GM21576 (cell line): Measurements from ENCODE around the gene ANP32A.
"Not testable (repeated sequence)": the region's sequence is repeated elsewhere in the genome, so short reads cannot be mapped to it uniquely, and the experiment has no call there.

Experiments
- ATAC-seq: cut with Tn5 transposase; IDR thresholded peaks from one replicate; pipeline ENCODE4 v1.9.1; 2021; ENCODE audit warnings: mild to moderate bottlenecking, moderate library complexity; ENCODE audit not compliant: unreplicated experiment

ANP32A gene

DNA sequence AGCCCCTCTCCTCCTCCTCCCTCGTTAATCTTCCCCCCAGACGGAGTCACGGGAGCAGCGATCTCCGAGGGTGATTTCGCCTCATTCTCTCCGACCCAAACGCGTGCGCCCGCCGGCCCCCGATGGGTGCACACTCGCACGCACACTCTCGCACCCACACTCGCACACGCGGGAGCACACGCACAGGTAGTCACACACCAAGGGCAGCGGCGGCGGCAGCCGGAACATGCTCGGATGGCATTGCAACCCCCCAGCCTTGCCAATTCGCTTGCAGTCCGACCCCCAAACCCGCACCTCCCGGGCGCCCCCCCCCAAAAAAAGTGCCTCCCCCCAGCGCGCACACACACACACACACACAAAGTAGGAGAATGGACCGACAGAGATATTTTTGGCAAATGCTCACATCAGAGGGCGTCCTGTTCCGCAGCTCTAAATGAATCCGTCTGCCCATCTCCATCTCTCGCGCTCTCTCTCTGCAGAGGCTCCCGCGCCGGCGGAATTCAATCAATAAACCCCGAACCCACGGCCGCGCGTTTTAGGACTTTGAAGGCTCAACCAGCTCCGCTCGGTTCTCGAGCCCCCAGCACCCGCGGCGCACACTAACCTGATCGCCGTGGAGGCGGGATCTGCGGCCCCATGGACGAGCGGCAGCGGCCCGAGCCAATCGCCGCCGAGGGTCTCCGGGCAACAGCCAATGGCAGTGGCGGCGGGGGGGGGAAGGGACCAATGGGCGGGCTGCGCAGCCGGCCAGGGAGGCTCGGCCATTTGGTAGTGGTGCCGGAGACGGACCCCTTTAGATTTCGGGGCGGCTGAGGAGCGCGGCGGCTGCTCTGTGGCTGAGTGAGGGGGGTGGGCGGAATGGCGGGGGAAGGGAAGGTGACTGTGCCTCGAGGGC lies at the start of gene ANP32A:
TSS of gene ANP32A (minus strand) at position 601 of the 895 bp plus-strand sequence. CDS start at position 457, 144 bp downstream.
- ATAC-seq: peak; percentile 59

DNA sequence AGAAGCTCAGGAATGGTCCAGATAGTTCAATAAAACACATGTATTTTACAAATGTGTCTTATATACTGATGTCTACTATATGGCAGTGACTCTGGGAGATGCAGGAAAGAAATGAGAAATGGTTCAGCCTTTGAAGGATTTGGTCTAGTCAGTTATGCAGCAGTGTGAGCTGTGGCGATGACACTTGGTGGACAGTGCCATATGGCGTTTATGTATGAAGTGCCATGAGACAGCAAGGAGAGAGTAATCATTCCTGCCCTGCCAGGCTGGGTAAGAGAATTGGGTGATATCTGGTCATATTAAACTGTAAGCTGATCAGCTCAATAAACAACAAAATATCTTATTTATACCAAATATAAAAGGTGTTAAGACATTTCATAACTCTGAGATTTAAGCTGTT lies 47.6 kb upstream of the ANP32A start:
- no peak for ATAC-seq

DNA sequence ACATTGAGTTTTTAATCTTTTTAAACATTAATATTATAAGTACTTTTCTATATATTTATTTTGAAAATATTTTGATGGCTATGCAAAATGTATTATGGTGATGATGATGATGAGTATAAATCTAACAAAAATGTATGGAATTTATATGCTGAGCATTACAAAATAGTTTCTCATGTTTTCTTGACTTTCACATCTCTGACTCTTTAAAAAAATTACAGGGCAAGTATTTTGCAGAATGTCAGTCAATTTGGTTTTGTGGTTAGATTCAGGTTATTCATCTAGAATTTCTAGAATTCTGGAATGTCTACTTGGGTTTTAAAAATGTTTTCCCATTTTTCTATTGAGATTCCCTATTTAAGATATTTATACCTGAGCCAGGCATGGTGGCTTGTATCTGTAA lies 41.7 kb upstream of the ANP32A start:
- no peak for ATAC-seq

DNA sequence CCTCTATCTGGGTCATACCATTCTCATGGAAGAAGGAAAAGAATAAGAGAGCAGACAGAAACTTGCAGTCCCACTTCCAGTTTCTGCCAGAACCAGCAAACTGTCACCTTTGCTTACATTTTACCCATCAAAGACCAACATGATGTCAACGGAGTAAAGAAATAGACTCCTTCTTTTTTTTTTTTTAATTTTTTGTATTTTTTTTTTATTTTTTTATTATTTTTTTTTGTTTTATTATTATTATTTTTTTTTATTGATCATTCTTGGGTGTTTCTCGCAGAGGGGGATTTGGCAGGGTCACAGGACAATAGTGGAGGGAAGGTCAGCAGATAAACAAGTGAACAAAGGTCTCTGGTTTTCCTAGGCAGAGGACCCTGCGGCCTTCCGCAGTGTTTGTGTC lies 38.0 kb upstream of the ANP32A start:
- not testable (repeated sequence) for ATAC-seq

DNA sequence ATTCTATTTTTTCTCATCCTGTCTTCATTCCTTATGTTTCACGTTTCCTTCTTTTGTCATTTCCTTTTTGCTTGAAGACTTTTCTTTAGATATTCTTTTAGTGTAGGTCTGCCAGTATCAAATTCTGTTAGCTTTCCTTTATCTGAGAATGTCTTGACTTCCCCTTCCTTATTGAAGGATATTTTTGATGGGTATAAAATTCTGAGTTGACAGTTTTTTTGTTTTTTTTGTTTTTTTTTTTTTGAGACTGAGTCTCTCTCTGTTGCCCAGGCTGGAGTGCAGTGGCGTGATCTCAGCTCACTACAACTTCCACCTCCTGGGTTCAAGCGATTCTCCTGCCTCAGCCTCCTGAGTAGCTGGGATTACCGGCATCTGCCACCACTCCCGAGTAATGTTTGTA lies 36.7 kb upstream of the ANP32A start:
- not testable (repeated sequence) for ATAC-seq

DNA sequence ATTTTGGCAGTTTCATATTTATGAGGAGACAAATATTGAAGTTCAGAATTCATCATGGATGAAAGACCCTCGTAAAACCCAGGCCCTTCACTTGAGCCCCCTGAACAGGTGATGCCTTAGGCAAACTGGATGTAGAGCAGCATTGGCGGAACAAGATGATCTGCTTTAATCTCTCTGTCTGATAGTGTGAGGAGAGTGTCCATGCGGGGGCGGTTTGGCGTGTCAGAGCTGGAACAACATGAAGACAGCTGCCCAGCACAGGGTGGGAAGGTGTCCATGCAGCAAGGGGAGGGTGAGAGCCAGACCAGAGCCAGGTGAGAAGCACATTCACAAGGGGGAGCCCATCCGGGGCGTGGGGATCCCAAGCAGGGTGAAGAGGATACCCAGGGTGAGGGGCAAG lies 31.8 kb upstream of the ANP32A start:
- no peak for ATAC-seq

DNA sequence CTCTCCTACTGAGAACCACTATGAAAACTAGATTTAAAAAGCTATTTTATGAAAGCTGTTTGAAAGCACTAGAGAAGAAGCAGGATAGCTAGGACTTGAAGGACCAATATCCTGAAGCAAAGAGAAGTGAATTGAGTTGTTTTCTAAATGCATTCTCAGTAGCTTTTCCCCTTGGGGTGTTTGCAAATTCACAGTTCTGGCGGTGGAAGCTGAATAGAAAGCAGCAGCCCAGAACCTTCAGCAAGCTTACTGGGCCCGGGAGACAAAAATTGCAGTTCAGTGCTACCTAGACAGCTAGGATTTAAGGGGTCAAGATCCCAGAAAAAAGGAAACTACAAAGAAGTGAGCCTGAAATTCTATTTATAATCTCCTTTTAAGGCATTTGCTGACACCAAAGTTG lies 31.3 kb upstream of the ANP32A start:
- ATAC-seq: no peak

DNA sequence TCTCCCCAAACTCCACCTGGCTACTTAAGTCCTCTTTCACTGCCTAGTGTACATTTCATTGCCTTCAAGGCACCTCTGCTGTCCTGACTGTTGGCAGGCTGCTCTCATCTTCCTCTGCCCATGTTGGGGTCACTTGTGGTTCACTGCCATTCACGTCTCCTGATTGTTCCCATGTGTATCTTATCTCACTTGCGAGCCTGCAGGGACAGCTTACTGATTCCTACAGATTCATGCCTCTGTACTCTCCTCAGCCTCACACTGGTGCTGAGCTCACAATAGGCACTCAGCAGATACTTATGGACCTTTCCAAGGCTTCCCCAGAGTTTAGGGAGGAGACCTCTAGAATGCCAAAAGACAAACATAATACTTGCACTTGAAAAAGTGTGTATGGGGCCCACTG lies 28.8 kb upstream of the ANP32A start:
- no peak for ATAC-seq

DNA sequence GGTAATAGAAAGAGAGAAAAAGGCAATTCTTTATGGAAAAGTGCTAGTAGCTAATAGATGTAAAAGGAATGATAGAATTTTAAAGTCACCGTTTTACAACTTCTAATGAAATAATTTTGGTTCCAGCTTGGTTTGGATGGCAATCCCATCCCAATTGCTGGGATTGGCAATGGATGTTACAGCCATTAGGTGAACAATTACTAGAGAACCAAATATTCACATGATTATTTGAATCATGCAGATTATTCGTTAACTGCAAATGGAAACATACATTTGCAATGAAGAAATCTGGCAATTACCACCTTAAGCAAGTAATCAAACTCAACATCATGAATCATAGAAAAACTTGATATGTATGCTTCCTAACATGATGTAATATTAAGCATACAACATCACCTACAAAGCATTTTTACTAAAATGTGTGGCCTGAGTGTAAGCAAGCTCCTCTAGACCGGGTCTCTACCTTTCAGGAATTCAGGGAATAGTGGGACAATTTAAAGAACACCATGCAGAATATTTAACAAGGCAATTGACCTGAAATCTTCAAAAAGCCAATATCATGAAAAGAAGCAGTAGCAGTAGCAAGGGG lies 26.2 kb upstream of the ANP32A start:
- ATAC-seq: no peak

DNA sequence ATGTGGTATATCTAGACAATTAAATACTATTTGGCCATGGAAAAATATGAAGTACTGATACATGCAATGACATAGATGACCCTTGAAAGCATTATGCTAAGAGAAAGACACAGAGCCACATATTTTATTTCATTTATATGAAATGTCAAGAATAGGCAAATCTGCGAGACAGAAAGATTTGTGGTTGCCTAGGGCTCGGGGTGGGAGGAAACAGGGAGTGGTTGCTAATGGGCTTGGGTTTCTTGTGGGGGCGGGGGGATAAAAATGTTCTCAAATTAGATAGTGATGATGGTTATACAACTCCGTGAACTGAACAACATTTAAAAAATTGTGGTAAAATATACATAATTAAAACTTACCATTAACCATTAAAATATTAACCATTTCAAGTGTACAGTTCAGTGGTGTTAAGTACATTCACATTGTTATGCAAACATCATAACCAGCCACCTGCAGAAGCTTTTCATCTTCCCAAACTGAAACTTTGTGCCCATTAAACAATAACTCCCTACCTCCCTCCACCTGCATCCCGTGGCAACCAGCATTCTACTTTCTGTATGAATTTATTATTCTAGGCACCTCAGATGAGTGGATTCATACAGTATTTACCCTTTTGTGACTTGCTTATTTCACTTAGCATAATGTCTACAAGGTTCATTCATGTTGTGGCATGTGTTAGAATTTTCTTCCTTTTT lies 24.3 kb upstream of the ANP32A start:
- ATAC-seq: no peak

DNA sequence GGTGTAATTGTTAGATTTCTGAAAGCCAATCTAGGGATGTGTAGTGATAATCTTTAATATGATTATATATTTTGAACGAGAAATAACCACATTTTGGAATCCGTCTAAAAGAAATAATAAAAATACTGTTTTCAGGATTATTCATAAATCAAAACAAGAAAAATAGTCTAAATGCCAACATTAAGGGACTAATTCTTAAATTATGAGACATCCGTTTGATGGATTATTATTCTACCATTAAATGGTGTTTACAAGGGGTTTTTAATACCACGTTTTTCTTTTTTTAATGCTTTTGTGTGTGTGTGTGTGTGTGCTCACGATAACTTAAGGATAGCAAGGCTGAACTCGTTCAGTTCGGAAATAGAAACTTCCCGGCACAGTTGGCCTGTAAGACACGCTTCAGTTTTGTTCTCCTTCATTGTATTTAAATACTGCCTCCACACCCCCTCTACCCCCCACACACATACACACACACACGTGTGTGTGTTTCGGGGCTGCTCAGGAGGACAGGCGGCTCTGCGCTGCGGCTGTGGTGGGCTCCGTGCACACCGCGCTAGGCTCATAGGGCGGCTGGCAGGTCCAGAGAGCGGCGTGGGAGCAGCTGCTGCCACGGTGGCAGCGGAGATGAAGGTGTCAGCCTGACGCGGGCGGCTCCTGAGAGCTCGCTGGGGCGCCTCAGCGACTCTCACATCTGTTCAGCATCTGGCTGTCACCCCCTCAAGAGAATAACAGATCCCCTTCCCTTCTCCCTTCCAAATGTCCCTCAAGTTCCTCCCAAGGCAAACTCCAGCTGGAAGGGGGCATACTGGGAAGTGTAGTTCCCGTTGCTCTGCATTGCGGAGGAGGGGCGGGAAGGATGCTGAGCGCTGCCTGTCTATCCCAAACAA lies 23.0 kb upstream of the ANP32A start:
- no peak for ATAC-seq

DNA sequence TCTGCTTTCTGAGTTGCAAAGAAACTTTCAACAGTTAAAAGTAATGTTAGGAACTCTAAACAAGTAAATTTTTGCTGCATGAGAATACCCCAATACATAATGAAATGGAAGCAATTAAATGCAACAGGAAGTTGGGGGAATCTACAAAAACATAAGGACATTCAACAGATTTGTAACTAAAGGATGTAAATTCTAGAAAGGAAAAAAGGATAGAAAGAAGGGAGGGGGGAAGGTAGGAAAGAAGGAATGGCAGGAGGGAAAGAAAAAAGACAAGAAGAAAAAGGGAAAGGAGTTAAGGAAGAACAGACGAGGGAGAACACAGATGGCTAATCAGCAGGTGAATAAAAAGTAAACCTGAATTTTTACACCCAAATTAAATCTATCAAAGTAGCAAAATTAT lies 22.3 kb upstream of the ANP32A start:
- ATAC-seq: no peak

DNA sequence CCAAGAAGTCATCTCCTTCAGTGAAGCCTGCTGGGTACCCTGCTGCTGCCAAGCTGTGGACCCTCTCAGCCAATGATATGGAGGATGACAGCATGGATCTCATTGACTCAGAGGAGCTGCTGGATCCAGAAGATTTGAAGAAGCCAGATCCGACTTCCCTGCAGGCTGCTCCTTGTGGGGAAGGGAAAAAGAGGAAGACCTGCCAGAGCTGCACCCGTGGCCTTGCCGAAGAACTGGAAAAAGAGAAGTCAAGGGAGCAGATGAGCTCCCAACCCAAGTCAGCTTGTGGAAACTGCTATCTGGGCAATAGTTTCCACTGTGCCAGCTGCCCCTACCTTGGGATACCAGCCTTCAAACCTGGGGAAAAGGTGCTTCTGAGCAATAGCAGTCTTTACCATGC lies 13.7 kb upstream of the ANP32A start:
- ATAC-seq: no peak

DNA sequence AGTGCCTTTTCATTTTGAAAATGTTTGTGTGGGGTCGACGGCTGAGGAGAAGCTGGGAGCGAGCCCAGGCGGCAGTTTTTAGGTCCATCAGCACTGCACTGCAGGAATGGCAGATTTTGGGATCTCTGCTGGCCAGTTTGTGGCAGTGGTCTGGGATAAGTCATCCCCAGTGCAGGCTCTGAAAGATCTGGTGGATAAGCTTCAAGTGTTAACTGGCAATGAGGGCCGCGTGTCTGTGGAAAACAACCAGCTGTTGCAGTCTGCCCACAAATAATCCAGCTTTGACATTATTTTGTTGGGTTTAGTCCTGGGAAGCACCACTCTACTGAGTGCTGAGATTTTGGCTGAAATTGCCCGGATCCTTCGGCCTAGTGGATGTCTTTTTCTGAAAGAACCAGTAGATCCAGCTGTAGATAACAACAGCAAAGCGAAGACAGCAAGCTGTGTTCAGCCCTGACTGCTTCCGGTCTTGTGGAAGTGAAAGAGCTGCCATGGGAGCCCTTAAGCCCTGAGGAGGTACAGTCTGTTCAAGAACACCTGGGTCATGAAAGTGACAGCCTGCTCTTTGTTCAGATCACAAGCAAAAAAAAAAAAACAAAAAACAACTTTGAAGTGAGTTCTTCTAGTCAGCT lies 13.1 kb upstream of the ANP32A start:
- ATAC-seq: no peak

DNA sequence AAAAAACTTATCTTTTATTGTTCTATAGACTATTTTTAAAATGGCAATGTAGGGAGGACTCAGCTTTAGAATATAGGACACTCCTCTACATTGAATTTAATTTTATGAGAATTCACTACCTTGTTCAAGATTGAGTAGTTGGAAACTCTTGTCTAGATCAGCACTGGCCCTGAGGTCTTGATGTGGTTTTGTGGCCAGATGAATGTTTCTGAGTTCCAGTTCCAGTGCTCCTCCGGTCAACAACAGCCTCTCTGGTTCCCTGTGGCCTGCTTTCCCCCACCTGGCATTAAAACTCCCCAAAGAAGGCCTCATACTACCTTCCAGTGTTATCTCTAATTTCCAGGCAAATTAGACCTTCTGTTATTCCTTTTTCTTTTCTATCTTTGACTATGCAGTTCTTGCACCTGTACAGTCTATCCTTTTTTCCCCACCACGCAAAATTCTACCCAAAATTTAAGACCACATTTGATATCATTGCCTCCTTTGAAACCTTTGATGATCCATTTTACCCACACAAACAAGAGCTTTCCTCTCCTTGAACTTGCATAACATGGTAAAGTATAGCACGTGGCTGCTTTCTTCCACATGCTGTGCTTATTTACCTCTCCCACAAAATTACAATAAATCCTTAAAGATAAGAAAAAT lies 9.6 kb upstream of the ANP32A start:
- no peak for ATAC-seq

DNA sequence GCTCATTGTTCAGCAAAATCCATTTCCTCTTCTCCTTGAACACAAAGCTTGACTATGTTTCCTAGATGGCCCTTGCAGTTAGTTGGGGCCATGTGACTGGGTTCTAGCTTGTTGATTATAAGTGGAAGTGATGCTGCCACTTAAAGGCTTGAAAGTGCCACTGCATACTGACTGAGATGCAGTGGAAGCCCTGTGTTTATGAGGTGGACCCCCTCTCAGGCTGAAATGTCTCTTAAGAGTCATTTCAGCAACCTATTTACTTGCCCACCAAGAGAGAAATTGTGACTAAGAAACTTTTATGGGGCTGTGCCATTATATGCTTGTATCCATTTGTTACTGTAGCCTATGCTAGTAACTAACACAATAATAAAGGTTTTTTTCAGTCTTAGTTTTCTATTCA lies 8.4 kb upstream of the ANP32A start:
- ATAC-seq: no peak

DNA sequence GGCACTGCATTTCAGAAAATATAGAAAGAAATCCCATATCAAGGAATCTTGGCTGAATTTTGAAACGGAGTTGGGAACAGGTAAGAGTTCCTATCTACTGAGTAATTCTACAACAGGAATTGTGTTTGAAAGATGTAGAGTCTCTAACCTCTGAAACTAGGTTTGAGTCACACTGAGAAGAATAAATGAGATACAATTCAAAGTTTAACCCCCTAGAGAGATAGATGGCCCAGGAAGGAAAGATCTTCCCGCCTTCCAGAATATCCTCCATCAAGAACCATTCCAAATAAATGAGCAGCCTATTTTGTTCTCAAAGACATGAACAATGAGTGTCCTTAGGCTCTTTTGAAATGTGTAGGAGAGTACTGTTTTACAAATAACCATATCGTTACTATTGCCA lies 2.9 kb upstream of the ANP32A start:
- no peak for ATAC-seq

DNA sequence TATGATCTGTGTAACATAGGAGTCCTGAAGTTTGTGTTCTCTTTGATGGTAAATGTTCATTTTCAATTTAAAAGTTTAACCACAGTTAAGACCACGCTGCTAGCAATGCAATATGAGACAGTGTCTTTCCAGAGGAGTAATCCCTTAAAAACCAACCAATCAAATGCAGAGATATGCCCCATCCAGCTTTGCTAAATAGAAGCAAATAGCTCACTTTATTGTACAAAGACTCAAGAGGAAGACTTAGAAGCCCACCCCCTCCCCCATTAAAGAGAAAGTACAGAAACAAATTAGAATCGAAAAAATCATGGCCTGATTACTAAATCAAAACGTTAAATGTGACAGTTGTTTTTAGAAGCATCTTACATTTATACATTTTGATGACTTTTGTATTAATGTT lies 2.1 kb upstream of the ANP32A start:
- ATAC-seq: no peak

DNA sequence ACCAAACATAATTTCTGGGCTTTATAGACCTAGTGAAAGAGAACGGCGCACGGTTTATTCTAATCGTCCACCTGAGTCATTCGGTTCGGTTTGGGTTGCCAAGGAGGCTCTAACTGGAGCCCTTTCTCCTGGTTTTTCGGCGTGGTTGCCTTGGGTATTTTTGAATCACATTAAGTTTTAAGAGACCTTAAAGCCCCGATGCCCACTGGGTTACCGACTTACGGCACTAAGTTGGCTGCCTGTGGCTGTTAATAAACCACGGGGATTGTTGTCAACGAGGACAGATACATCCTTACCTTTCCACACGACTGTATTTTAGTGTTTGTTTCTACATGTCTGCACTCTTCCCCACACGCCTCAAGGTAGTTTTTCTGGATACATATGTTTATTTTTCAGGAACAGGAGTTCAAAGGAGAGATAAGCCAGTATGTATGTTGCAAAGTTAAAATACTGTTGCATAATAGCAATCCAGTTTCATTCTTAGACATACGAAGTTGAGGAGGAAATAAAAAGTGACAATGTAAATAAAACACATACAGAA lies 1.2 kb upstream of the ANP32A start:
- no peak for ATAC-seq
